K562 (cell line): Measurements from ENCODE around the gene CPNE6. TPM values are rescaled to one million over a fixed set of nuclear protein-coding genes. Genes with fewer than 3 reads are reported as not detected.

Experiments used
- DIDO1 ChIP-seq: fragments of 450-650 bp; IDR thresholded peaks from 2 replicates; pipeline ENCODE4 v1.6.1; 2016; ENCODE audit warnings: low read depth, missing biosample characterization, missing genetic modification characterization
- NCOA1 ChIP-seq: fragments of 450-650 bp; IDR thresholded peaks from 2 replicates; pipeline ENCODE4 v1.6.1; 2016; ENCODE audit warnings: low read depth
- PHF8 ChIP-seq: fragments of 200-600 bp; sonication (generic); IDR thresholded peaks from 2 replicates; pipeline ENCODE4 v1.6.1; 2012; ENCODE audit warnings: mixed run types, mild to moderate bottlenecking, inconsistent platforms, low read length, moderate library complexity, borderline replicate concordance
- RHOXF2B ChIP-seq: fragments of 250-450 bp; sonication (Bioruptor Pico); conservative IDR thresholded peaks from 2 replicates; pipeline ENCODE4 v1.5.1; 2021
- RNF2 ChIP-seq: sonication (generic); IDR thresholded peaks from 2 replicates; pipeline ENCODE4 v1.6.1; 2016
- ZNF232 ChIP-seq: sonication (generic); formaldehyde crosslinking; IDR thresholded peaks from 2 replicates; pipeline ENCODE4 v1.8.0; 2022; ENCODE audit warnings: mild to moderate bottlenecking, missing genetic modification reagents
- ZNF57 ChIP-seq: fragments of 450-650 bp; formaldehyde crosslinking; IDR thresholded peaks from 2 replicates; pipeline ENCODE4 v1.4.0; 2020; ENCODE audit warnings: mild to moderate bottlenecking, moderate library complexity
- polyA plus RNA-seq, 8 experiments: library from polyadenylated mRNA; depleted of rRNA in 4 of 8; stranded (reverse) in 5 of 8; unstranded in 3 of 8; fragments of >200 nt; fragmentation: Nextera tagmentation in 2 of 8; fragmentation: Illumina TruSeq in 1 of 8; extraction: Ambion mirVana in 2 of 8; extraction: Trizol in 1 of 8; gene quantifications; 2 replicates each; pipeline versions ENCODE4 v1.2.1 to v1.2.3, GENCODE V29; 2011 to 2014; ENCODE audit warnings: inconsistent platforms in 1 of 8, missing spikeins in 1 of 8
- total RNA-seq, 7 experiments: library from RNA; depleted of rRNA in 6 of 7; stranded (reverse); fragments of >200 nt in 6 of 7; fragmentation: Illumina TruSeq in 2 of 7; extraction: Trizol in 2 of 7; gene quantifications; 2 replicates each; pipeline versions ENCODE4 v1.2.1 to v1.2.3, GENCODE V29; 2011 to 2021; ENCODE audit warnings: low replicate concordance in 1 of 7
- TF ChIP-seq, protein P1 (sequence below): sonication (generic); formaldehyde crosslinking; IDR thresholded peaks from 2 replicates; pipeline ENCODE4 v1.8.0; 2023; ENCODE audit warnings: mild to moderate bottlenecking, missing genetic modification reagents
- TF ChIP-seq, protein P2 (sequence below), 2 experiments: fragments of 450-650 bp; IDR thresholded peaks; 2 replicates each; pipeline ENCODE4 v1.6.1; 2018; ENCODE audit warnings: mild to moderate bottlenecking in 2 of 2, low read depth in 1 of 2; ENCODE audit not compliant: partially characterized antibody in 2 of 2
- TF ChIP-seq, protein P3 (sequence below), 2 experiments: fragments of 150-350 bp in 1 of 2; IDR thresholded peaks; 2 replicates each; pipeline ENCODE4 v1.6.1; 2012 to 2016; ENCODE audit warnings: low read depth in 2 of 2, low read length in 2 of 2, mild to moderate bottlenecking in 1 of 2, moderate library complexity in 1 of 2
- TF ChIP-seq, protein P4 (sequence below): fragments of 250-450 bp; sonication (Bioruptor Pico); IDR thresholded peaks from 2 replicates; pipeline ENCODE4 v1.5.0; 2022; ENCODE audit warnings: mild to moderate bottlenecking
- TF ChIP-seq, protein P5 (sequence below): fragments of 250-450 bp; sonication (Bioruptor Pico); IDR thresholded peaks from 2 replicates; pipeline ENCODE4 v1.6.1; 2021; ENCODE audit warnings: mild to moderate bottlenecking

Gene CPNE6
- total and polyA plus RNA-seq, 9 of the 15 experiments (the other 6 are each of a cell fraction or from before 2014, with no cell fraction given) = not detected

DNA sequence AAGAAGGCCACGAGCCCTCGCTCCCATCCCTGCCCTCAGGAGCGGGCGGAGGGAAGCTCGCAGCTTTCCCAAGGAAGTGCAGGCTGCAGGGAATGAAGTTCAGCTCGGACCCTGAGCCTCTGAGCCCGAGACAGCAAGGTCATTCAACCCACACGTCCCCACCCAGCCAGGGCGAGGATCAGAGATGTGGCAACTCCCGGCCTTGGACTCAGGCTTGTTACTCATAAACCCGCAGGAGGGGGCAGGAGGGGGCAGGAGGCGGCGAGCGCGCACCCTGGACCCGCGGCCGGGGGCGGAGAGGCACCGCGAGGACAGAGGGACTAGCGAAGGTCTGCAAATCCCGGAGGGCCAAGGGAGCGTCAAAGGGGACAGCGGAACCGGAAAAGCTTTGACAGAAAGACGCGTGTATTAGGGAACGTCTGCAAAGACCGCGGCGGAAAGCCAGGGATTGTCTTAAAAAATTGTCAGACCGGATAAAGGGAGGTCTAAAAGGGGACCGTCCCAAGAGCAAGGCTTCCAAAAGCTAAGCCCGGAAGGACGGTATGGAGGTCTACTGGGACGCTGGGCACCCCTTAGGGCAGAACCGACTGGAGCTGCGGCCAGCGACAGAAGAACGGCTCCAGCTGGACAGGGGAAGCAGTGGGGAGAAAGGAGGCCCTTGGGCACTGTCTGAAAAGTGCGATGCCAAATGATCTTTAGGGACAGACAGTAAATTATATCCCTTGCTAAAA lies 42.6 kb downstream of the CPNE6 start (continued):
- TF ChIP-seq, protein P1, sequence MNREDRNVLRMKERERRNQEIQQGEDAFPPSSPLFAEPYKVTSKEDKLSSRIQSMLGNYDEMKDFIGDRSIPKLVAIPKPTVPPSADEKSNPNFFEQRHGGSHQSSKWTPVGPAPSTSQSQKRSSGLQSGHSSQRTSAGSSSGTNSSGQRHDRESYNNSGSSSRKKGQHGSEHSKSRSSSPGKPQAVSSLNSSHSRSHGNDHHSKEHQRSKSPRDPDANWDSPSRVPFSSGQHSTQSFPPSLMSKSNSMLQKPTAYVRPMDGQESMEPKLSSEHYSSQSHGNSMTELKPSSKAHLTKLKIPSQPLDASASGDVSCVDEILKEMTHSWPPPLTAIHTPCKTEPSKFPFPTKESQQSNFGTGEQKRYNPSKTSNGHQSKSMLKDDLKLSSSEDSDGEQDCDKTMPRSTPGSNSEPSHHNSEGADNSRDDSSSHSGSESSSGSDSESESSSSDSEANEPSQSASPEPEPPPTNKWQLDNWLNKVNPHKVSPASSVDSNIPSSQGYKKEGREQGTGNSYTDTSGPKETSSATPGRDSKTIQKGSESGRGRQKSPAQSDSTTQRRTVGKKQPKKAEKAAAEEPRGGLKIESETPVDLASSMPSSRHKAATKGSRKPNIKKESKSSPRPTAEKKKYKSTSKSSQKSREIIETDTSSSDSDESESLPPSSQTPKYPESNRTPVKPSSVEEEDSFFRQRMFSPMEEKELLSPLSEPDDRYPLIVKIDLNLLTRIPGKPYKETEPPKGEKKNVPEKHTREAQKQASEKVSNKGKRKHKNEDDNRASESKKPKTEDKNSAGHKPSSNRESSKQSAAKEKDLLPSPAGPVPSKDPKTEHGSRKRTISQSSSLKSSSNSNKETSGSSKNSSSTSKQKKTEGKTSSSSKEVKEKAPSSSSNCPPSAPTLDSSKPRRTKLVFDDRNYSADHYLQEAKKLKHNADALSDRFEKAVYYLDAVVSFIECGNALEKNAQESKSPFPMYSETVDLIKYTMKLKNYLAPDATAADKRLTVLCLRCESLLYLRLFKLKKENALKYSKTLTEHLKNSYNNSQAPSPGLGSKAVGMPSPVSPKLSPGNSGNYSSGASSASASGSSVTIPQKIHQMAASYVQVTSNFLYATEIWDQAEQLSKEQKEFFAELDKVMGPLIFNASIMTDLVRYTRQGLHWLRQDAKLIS (CRISPR knock-in tag) = 0 out of 2 replicates have a peak, but pooled peaks have one; percentile 57
- TF ChIP-seq RNF2 = peak; percentile 31; the same call in 1 of the 2 replicates
- TF ChIP-seq DIDO1 (tag) = no peak
- TF ChIP-seq, protein P2, sequence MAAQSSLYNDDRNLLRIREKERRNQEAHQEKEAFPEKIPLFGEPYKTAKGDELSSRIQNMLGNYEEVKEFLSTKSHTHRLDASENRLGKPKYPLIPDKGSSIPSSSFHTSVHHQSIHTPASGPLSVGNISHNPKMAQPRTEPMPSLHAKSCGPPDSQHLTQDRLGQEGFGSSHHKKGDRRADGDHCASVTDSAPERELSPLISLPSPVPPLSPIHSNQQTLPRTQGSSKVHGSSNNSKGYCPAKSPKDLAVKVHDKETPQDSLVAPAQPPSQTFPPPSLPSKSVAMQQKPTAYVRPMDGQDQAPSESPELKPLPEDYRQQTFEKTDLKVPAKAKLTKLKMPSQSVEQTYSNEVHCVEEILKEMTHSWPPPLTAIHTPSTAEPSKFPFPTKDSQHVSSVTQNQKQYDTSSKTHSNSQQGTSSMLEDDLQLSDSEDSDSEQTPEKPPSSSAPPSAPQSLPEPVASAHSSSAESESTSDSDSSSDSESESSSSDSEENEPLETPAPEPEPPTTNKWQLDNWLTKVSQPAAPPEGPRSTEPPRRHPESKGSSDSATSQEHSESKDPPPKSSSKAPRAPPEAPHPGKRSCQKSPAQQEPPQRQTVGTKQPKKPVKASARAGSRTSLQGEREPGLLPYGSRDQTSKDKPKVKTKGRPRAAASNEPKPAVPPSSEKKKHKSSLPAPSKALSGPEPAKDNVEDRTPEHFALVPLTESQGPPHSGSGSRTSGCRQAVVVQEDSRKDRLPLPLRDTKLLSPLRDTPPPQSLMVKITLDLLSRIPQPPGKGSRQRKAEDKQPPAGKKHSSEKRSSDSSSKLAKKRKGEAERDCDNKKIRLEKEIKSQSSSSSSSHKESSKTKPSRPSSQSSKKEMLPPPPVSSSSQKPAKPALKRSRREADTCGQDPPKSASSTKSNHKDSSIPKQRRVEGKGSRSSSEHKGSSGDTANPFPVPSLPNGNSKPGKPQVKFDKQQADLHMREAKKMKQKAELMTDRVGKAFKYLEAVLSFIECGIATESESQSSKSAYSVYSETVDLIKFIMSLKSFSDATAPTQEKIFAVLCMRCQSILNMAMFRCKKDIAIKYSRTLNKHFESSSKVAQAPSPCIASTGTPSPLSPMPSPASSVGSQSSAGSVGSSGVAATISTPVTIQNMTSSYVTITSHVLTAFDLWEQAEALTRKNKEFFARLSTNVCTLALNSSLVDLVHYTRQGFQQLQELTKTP (IDR thresholded peaks at IDR 0.05; ENCODE audit: low read depth in 1 of 2, partially characterized antibody in 2 of 2) = no peak
- TF ChIP-seq ZNF57 (CRISPR knock-in tag) = no peak
- TF ChIP-seq, protein P3, sequence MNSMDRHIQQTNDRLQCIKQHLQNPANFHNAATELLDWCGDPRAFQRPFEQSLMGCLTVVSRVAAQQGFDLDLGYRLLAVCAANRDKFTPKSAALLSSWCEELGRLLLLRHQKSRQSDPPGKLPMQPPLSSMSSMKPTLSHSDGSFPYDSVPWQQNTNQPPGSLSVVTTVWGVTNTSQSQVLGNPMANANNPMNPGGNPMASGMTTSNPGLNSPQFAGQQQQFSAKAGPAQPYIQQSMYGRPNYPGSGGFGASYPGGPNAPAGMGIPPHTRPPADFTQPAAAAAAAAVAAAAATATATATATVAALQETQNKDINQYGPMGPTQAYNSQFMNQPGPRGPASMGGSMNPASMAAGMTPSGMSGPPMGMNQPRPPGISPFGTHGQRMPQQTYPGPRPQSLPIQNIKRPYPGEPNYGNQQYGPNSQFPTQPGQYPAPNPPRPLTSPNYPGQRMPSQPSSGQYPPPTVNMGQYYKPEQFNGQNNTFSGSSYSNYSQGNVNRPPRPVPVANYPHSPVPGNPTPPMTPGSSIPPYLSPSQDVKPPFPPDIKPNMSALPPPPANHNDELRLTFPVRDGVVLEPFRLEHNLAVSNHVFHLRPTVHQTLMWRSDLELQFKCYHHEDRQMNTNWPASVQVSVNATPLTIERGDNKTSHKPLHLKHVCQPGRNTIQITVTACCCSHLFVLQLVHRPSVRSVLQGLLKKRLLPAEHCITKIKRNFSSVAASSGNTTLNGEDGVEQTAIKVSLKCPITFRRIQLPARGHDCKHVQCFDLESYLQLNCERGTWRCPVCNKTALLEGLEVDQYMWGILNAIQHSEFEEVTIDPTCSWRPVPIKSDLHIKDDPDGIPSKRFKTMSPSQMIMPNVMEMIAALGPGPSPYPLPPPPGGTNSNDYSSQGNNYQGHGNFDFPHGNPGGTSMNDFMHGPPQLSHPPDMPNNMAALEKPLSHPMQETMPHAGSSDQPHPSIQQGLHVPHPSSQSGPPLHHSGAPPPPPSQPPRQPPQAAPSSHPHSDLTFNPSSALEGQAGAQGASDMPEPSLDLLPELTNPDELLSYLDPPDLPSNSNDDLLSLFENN (IDR thresholded peaks at IDR 0.05; ENCODE audit: low read depth in 2 of 2, low read length in 2 of 2) = no peak
- no peak for TF ChIP-seq RHOXF2B (CRISPR knock-in tag)
- TF ChIP-seq PHF8 = peak; percentile 75
- TF ChIP-seq ZNF232 (CRISPR knock-in tag) = 0 out of 2 replicates have a peak, but pooled peaks have one; percentile 43
- TF ChIP-seq NCOA1 = 0 out of 2 replicates have a peak, but pooled peaks have one; percentile 30
- TF ChIP-seq, protein P4, sequence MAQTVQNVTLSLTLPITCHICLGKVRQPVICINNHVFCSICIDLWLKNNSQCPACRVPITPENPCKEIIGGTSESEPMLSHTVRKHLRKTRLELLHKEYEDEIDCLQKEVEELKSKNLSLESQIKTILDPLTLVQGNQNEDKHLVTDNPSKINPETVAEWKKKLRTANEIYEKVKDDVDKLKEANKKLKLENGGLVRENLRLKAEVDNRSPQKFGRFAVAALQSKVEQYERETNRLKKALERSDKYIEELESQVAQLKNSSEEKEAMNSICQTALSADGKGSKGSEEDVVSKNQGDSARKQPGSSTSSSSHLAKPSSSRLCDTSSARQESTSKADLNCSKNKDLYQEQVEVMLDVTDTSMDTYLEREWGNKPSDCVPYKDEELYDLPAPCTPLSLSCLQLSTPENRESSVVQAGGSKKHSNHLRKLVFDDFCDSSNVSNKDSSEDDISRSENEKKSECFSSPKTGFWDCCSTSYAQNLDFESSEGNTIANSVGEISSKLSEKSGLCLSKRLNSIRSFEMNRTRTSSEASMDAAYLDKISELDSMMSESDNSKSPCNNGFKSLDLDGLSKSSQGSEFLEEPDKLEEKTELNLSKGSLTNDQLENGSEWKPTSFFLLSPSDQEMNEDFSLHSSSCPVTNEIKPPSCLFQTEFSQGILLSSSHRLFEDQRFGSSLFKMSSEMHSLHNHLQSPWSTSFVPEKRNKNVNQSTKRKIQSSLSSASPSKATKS (CRISPR knock-in tag) = no peak
- TF ChIP-seq, protein P5, sequence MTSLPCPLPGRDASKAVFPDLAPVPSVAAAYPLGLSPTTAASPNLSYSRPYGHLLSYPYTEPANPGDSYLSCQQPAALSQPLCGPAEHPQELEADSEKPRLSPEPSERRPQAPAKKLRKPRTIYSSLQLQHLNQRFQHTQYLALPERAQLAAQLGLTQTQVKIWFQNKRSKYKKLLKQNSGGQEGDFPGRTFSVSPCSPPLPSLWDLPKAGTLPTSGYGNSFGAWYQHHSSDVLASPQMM = no peak
